ENCODE measurements around the gene COL12A1. TPM values are rescaled to one million over a fixed set of nuclear protein-coding genes. Genes with fewer than 3 reads are reported as not detected.

The COL12A1 gene
- total and polyA plus RNA-seq, 5 donors from 2014 or later = 0.37 TPM; not detected in 4

- no peak overlapping the region for H3K27ac Mint-ChIP-seq
- Histone ChIP-seq H3K4me3 (ENCODE audit: low read depth, low read length) (no peak overlapping the region), H3K36me3 (ENCODE audit: control insufficient read depth, insufficient read depth, low read length) (no peaks in the 10 kb centered on the region), H3K4me1 (ENCODE audit: control insufficient read depth, insufficient read depth, low read length, poor library complexity, severe bottlenecking) (no peaks in the 10 kb centered on the region), H3K27me3 (ENCODE audit: control insufficient read depth, insufficient read depth, low read length) (no peaks in the 10 kb centered on the region), H3K27ac (ENCODE audit: insufficient read depth, low read length, poor library complexity, severe bottlenecking) (no peak overlapping the region), H3K9me3 (ENCODE audit: control insufficient read depth in 2 of 2, low read length in 2 of 2) (no peaks in the 10 kb centered on the region)
- H3K4me1 Mint-ChIP-seq = no peaks in the 10 kb centered on the region
- no peak for ATAC-seq (ENCODE audit: low read depth in 2 of 2)
- DNase-seq = no peak
- H3K36me3 Mint-ChIP-seq = no peaks in the 10 kb centered on the region
- H3K9me3 Mint-ChIP-seq = peaks cover 0 to 3% (median 0%) of the 10 kb centered on the region in 7 donors
- H3K27me3 Mint-ChIP-seq = no peaks in the 10 kb centered on the region
- no peak overlapping the region for H3K4me3 Mint-ChIP-seq
Observed at GRCh38 chr6:75114195-75114594, 91.7 kb downstream of the COL12A1 start.

- Histone ChIP-seq H3K9me3 (ENCODE audit: control insufficient read depth in 2 of 2, low read length in 2 of 2) (no peaks in the 10 kb centered on the region), H3K36me3 (ENCODE audit: control insufficient read depth, insufficient read depth, low read length) (no peaks in the 10 kb centered on the region), H3K27ac (ENCODE audit: insufficient read depth, low read length, poor library complexity, severe bottlenecking) (no peak overlapping the region), H3K4me1 (ENCODE audit: control insufficient read depth, insufficient read depth, low read length, poor library complexity, severe bottlenecking) (no peaks in the 10 kb centered on the region), H3K4me3 (ENCODE audit: low read depth, low read length) (no peak overlapping the region), H3K27me3 (ENCODE audit: control insufficient read depth, insufficient read depth, low read length) (no peaks in the 10 kb centered on the region)
- no peaks in the 10 kb centered on the region for H3K27me3 Mint-ChIP-seq
- no peak for DNase-seq
- no peaks in the 10 kb centered on the region for H3K36me3 Mint-ChIP-seq
- peaks cover 0 to 3% (median 0%) of the 10 kb centered on the region in 7 donors for H3K9me3 Mint-ChIP-seq
- no peak overlapping the region for H3K4me3 Mint-ChIP-seq
- H3K4me1 Mint-ChIP-seq = no peaks in the 10 kb centered on the region
- H3K27ac Mint-ChIP-seq = no peak overlapping the region
- no peak for ATAC-seq (ENCODE audit: low read depth in 2 of 2)
Observed at GRCh38 chr6:75113446-75113845, 92.4 kb downstream of the COL12A1 start.

- Histone ChIP-seq H3K4me1 (ENCODE audit: control insufficient read depth, insufficient read depth, low read length, poor library complexity, severe bottlenecking) (no peaks in the 10 kb centered on the region), H3K27ac (ENCODE audit: insufficient read depth, low read length, poor library complexity, severe bottlenecking) (no peak overlapping the region), H3K27me3 (ENCODE audit: control insufficient read depth, insufficient read depth, low read length) (no peaks in the 10 kb centered on the region), H3K36me3 (ENCODE audit: control insufficient read depth, insufficient read depth, low read length) (no peaks in the 10 kb centered on the region), H3K9me3 (ENCODE audit: control insufficient read depth in 2 of 2, low read length in 2 of 2) (no peaks in the 10 kb centered on the region), H3K4me3 (ENCODE audit: low read depth, low read length) (no peak overlapping the region)
- DNase-seq (no peak), ATAC-seq (ENCODE audit: low read depth in 2 of 2) (no peak)
- Mint-ChIP-seq H3K4me3 (no peak overlapping the region), H3K9me3 (peaks cover 0 to 4% (median 0%) of the 10 kb centered on the region in 7 donors), H3K36me3 (no peaks in the 10 kb centered on the region), H3K27ac (no peak overlapping the region), H3K27me3 (no peaks in the 10 kb centered on the region), H3K4me1 (no peaks in the 10 kb centered on the region)
Observed at GRCh38 chr6:75109765-75110164, 96.1 kb downstream of the COL12A1 start.

- ATAC-seq (ENCODE audit: low read depth in 2 of 2) (no peak), DNase-seq (no peak)
- no peak overlapping the region for H3K4me3 ChIP-seq (ENCODE audit: low read depth, low read length)
- no peaks in the 10 kb centered on the region for H3K4me1 Mint-ChIP-seq
- no peaks in the 10 kb centered on the region for H3K27me3 Mint-ChIP-seq
- H3K36me3 Mint-ChIP-seq = no peaks in the 10 kb centered on the region
- H3K4me3 Mint-ChIP-seq = no peak overlapping the region
- H3K9me3 ChIP-seq (ENCODE audit: control insufficient read depth in 2 of 2, low read length in 2 of 2) = no peaks in the 10 kb centered on the region
- peaks cover 0 to 4% (median 0%) of the 10 kb centered on the region in 7 donors for H3K9me3 Mint-ChIP-seq
- no peak overlapping the region for H3K27ac ChIP-seq (ENCODE audit: insufficient read depth, low read length, poor library complexity, severe bottlenecking)
- no peaks in the 10 kb centered on the region for H3K27me3 ChIP-seq (ENCODE audit: control insufficient read depth, insufficient read depth, low read length)
- no peaks in the 10 kb centered on the region for H3K4me1 ChIP-seq (ENCODE audit: control insufficient read depth, insufficient read depth, low read length, poor library complexity, severe bottlenecking)
- H3K27ac Mint-ChIP-seq = no peak overlapping the region
- H3K36me3 ChIP-seq (ENCODE audit: control insufficient read depth, insufficient read depth, low read length) = no peaks in the 10 kb centered on the region
Observed at GRCh38 chr6:75109022-75109421, 96.8 kb downstream of the COL12A1 start.

GRCh38 chr6:75108333-75108974 lies 97.4 kb downstream of the COL12A1 start:
- no peaks in the 10 kb centered on the region for H3K36me3 ChIP-seq (ENCODE audit: control insufficient read depth, insufficient read depth, low read length)
- Mint-ChIP-seq H3K36me3 (no peaks in the 10 kb centered on the region), H3K27ac (no peak overlapping the region), H3K4me3 (no peak overlapping the region), H3K27me3 (no peaks in the 10 kb centered on the region), H3K4me1 (no peaks in the 10 kb centered on the region), H3K9me3 (peaks cover 0 to 4% (median 0%) of the 10 kb centered on the region in 7 donors)
- ATAC-seq (ENCODE audit: low read depth in 2 of 2) = no peak
- H3K4me1 ChIP-seq (ENCODE audit: control insufficient read depth, insufficient read depth, low read length, poor library complexity, severe bottlenecking) = no peaks in the 10 kb centered on the region
- H3K27ac ChIP-seq (ENCODE audit: insufficient read depth, low read length, poor library complexity, severe bottlenecking) = no peak overlapping the region
- H3K4me3 ChIP-seq (ENCODE audit: low read depth, low read length) = no peak overlapping the region
- no peaks in the 10 kb centered on the region for H3K9me3 ChIP-seq (ENCODE audit: control insufficient read depth in 2 of 2, low read length in 2 of 2)
- DNase-seq = no peak
- H3K27me3 ChIP-seq (ENCODE audit: control insufficient read depth, insufficient read depth, low read length) = no peaks in the 10 kb centered on the region

- H3K27ac Mint-ChIP-seq = no peak overlapping the region
- H3K9me3 ChIP-seq (ENCODE audit: control insufficient read depth in 2 of 2, low read length in 2 of 2) = no peaks in the 10 kb centered on the region
- no peaks in the 10 kb centered on the region for H3K4me1 Mint-ChIP-seq
- no peak for DNase-seq
- no peaks in the 10 kb centered on the region for H3K27me3 ChIP-seq (ENCODE audit: control insufficient read depth, insufficient read depth, low read length)
- H3K36me3 Mint-ChIP-seq = no peaks in the 10 kb centered on the region
- H3K4me3 ChIP-seq (ENCODE audit: low read depth, low read length) = no peak overlapping the region
- peaks cover 0 to 4% (median 0%) of the 10 kb centered on the region in 7 donors for H3K9me3 Mint-ChIP-seq
- H3K4me1 ChIP-seq (ENCODE audit: control insufficient read depth, insufficient read depth, low read length, poor library complexity, severe bottlenecking) = no peaks in the 10 kb centered on the region
- H3K4me3 Mint-ChIP-seq = no peak overlapping the region
- no peaks in the 10 kb centered on the region for H3K27me3 Mint-ChIP-seq
- no peaks in the 10 kb centered on the region for H3K36me3 ChIP-seq (ENCODE audit: control insufficient read depth, insufficient read depth, low read length)
- no peak overlapping the region for H3K27ac ChIP-seq (ENCODE audit: insufficient read depth, low read length, poor library complexity, severe bottlenecking)
- ATAC-seq (ENCODE audit: low read depth in 2 of 2) = no peak
Observed at GRCh38 chr6:75107913-75108312, 97.9 kb downstream of the COL12A1 start.

- Mint-ChIP-seq H3K27ac (no peak overlapping the region), H3K4me3 (no peak overlapping the region), H3K9me3 (peaks cover 0 to 4% (median 0%) of the 10 kb centered on the region in 7 donors), H3K4me1 (no peaks in the 10 kb centered on the region), H3K36me3 (no peaks in the 10 kb centered on the region), H3K27me3 (no peaks in the 10 kb centered on the region)
- Histone ChIP-seq H3K36me3 (ENCODE audit: control insufficient read depth, insufficient read depth, low read length) (no peaks in the 10 kb centered on the region), H3K27me3 (ENCODE audit: control insufficient read depth, insufficient read depth, low read length) (no peaks in the 10 kb centered on the region), H3K4me1 (ENCODE audit: control insufficient read depth, insufficient read depth, low read length, poor library complexity, severe bottlenecking) (no peaks in the 10 kb centered on the region), H3K4me3 (ENCODE audit: low read depth, low read length) (no peak overlapping the region), H3K9me3 (ENCODE audit: control insufficient read depth in 2 of 2, low read length in 2 of 2) (no peaks in the 10 kb centered on the region), H3K27ac (ENCODE audit: insufficient read depth, low read length, poor library complexity, severe bottlenecking) (no peak overlapping the region)
- DNase-seq (no peak), ATAC-seq (ENCODE audit: low read depth in 2 of 2) (no peak)
Observed at GRCh38 chr6:75106426-75106825, 99.4 kb downstream of the COL12A1 start.

GRCh38 chr6:75103431-75103830 lies 102.4 kb downstream of the COL12A1 start:
- H3K4me3 ChIP-seq (ENCODE audit: low read depth, low read length) = no peak overlapping the region
- no peak for ATAC-seq (ENCODE audit: low read depth in 2 of 2)
- H3K27me3 Mint-ChIP-seq = no peaks in the 10 kb centered on the region
- no peaks in the 10 kb centered on the region for H3K4me1 Mint-ChIP-seq
- no peaks in the 10 kb centered on the region for H3K27me3 ChIP-seq (ENCODE audit: control insufficient read depth, insufficient read depth, low read length)
- H3K4me1 ChIP-seq (ENCODE audit: control insufficient read depth, insufficient read depth, low read length, poor library complexity, severe bottlenecking) = no peaks in the 10 kb centered on the region
- peaks cover 0 to 1% (median 0%) of the 10 kb centered on the region in 7 donors for H3K9me3 Mint-ChIP-seq
- H3K36me3 ChIP-seq (ENCODE audit: control insufficient read depth, insufficient read depth, low read length) = no peaks in the 10 kb centered on the region
- DNase-seq = no peak
- H3K27ac ChIP-seq (ENCODE audit: insufficient read depth, low read length, poor library complexity, severe bottlenecking) = no peak overlapping the region
- H3K27ac Mint-ChIP-seq = no peak overlapping the region
- no peaks in the 10 kb centered on the region for H3K9me3 ChIP-seq (ENCODE audit: control insufficient read depth in 2 of 2, low read length in 2 of 2)
- no peak overlapping the region for H3K4me3 Mint-ChIP-seq
- H3K36me3 Mint-ChIP-seq = no peaks in the 10 kb centered on the region

Measured in CD4-positive, CD25-positive, alpha-beta regulatory T cell (primary cell).